HepG2 (cell line): ENCODE data around the gene MAPKAPK3. TPM values are rescaled to one million over a fixed set of nuclear protein-coding genes. Genes with fewer than 3 reads are reported as not detected.

Experiments
- ATAC-seq: fragments of 200-7000 bp; cut with Tn5 transposase; 3 replicates; pipeline ENCODE4 v1.9.1; 2020; ENCODE audit warnings: mild to moderate bottlenecking, moderate library complexity
- BruUV-seq: library from RNA; stranded (reverse); fragments of 400-500 nt; replicated peaks from 2 replicates; lab custom pipeline; 2021; lab: Mats Ljungman, UMichigan
- CTCF ChIA-PET: fragments of 300-600 bp; formaldehyde crosslinking; extraction: SDS; loops from one replicate; lab custom pipeline; 2021; ENCODE audit warnings: low total read pairs, inconsistent platforms, low intra/inter-chr PET ratio; lab: Yijun Ruan, JAX
- POLR2A ChIA-PET: fragments of 350-600 bp; sonication (Branson Sonifier 250); formaldehyde crosslinking; loops from one replicate; lab custom pipeline; 2020; ENCODE audit warnings: antibody characterized with exemption, inconsistent platforms; lab: Yijun Ruan, JAX
- DNase-seq: peaks from one replicate; pipeline ENCODE4 v3.0.0-alpha.2; 2015; ENCODE audit warnings: low spot score
- FAIRE-seq: peaks from 3 replicates; lab custom pipeline; 2011; peaks lifted over from hg19 to GRCh38; lab: Jason Lieb, UNC
- H2AFZ ChIP-seq: one replicate; pipeline ENCODE4 v1.6.1; 2011; ENCODE audit warnings: low read length, inconsistent platforms
- H3K27ac ChIP-seq: fragments of 300-600 bp; 3 replicates; pipeline ENCODE4 v1.8.0; 2011; ENCODE audit warnings: mixed run types, mild to moderate bottlenecking, mixed read lengths, low read length, inconsistent platforms; ENCODE audit not compliant: insufficient read depth; ENCODE audit errors: extremely low read length
- H3K27me3 ChIP-seq, 2 experiments: fragments of 200-600 bp in 1 of 2; 2 replicates in 1 of 2; 3 replicates in 1 of 2; pipeline versions ENCODE4 v1.6.0 to v1.8.0; 2011; ENCODE audit warnings: low read length in 2 of 2, mild to moderate bottlenecking in 2 of 2, moderate library complexity in 2 of 2, inconsistent platforms in 1 of 2; ENCODE audit not compliant: insufficient read depth in 2 of 2, control insufficient read depth in 1 of 2
- H3K36me3 ChIP-seq, 2 experiments: fragments of 200-600 bp in 1 of 2; replicated peaks in 1 of 2; 2 replicates in 1 of 2; 3 replicates in 1 of 2; pipeline versions ENCODE4 v1.5.1 to v1.8.0; 2011; ENCODE audit warnings: low read length in 2 of 2, inconsistent platforms in 1 of 2; ENCODE audit not compliant: insufficient read depth in 2 of 2, control insufficient read depth in 1 of 2
- H3K4me1 ChIP-seq: 2 replicates; pipeline ENCODE4 v1.5.1; 2012; ENCODE audit warnings: low read length, inconsistent platforms; ENCODE audit not compliant: insufficient read depth
- H3K4me2 ChIP-seq: 2 replicates; pipeline ENCODE4 v1.6.0; 2011; ENCODE audit warnings: low read depth, low read length, inconsistent platforms
- H3K4me3 ChIP-seq, 3 experiments: fragments of 200-600 bp in 1 of 3; sonication (generic), shearing (Covaris generic) in 1 of 3; replicated peaks in 1 of 3; 2 replicates each; pipeline ENCODE4 v1.5.1; 2011 to 2016; ENCODE audit warnings: low read length in 3 of 3, inconsistent platforms in 2 of 3, low read depth in 2 of 3, mild to moderate bottlenecking in 2 of 3, control low read depth in 1 of 3, mixed read lengths in 1 of 3; ENCODE audit not compliant: insufficient read depth in 1 of 3
- H3K79me2 ChIP-seq: one replicate; pipeline ENCODE4 v1.6.1; 2011; ENCODE audit warnings: low read length, inconsistent platforms; ENCODE audit not compliant: insufficient read depth
- H3K9ac ChIP-seq: 2 replicates; pipeline ENCODE4 v1.6.0; 2011; ENCODE audit warnings: mild to moderate bottlenecking, low read depth, low read length, inconsistent platforms; ENCODE audit not compliant: insufficient read depth
- H3K9me3 ChIP-seq: 2 replicates; pipeline ENCODE4 v1.5.1; 2012; ENCODE audit warnings: mild to moderate bottlenecking, low read length
- H4K20me1 ChIP-seq: 2 replicates; pipeline ENCODE4 v1.6.0; 2011; ENCODE audit warnings: inconsistent platforms, mild to moderate bottlenecking, low read length, moderate library complexity; ENCODE audit not compliant: insufficient read depth
- ATF1 ChIP-seq: IDR thresholded peaks from 2 replicates; pipeline ENCODE4 v1.6.1; 2016; ENCODE audit warnings: mild to moderate bottlenecking, control low read depth
- ATF3 ChIP-seq: sonication (generic); formaldehyde crosslinking; IDR thresholded peaks from 2 replicates; pipeline ENCODE4 v1.4.0; 2020; ENCODE audit warnings: missing genetic modification reagents
- DNMT3B ChIP-seq: conservative IDR thresholded peaks from 2 replicates; pipeline ENCODE4 v1.6.1; 2016; ENCODE audit warnings: missing biosample characterization, control low read depth
- EHMT2 ChIP-seq: fragments of 200-600 bp; sonication (generic); IDR thresholded peaks from 2 replicates; pipeline ENCODE4 v1.7.0; 2017; ENCODE audit warnings: antibody characterized with exemption, low read depth, low read length, borderline replicate concordance
- PAWR ChIP-seq: sonication (generic); formaldehyde crosslinking; IDR thresholded peaks from 2 replicates; pipeline ENCODE4 v1.4.0; 2020; ENCODE audit warnings: missing genetic modification reagents, mild to moderate bottlenecking, borderline replicate concordance
- SRSF4 ChIP-seq: fragments of 200-400 bp; formaldehyde crosslinking; IDR thresholded peaks from one replicate; pipeline ENCODE4 v1.6.1; 2018; ENCODE audit warnings: mild to moderate bottlenecking, low read depth, low read length, moderate library complexity; ENCODE audit not compliant: poor library complexity, severe bottlenecking
- SRY ChIP-seq: sonication (generic); formaldehyde crosslinking; IDR thresholded peaks from 2 replicates; pipeline ENCODE4 v1.8.0; 2022; ENCODE audit warnings: mild to moderate bottlenecking, missing genetic modification reagents
- TGIF2 ChIP-seq: IDR thresholded peaks from 2 replicates; pipeline ENCODE4 v1.6.1; 2016; ENCODE audit warnings: control low read depth, missing compliant biosample characterization
- ZFP62 ChIP-seq: sonication (generic); formaldehyde crosslinking; IDR thresholded peaks from 2 replicates; pipeline ENCODE4 v1.4.0; 2020; ENCODE audit warnings: missing genetic modification reagents
- ZNF772 ChIP-seq: sonication (generic); formaldehyde crosslinking; IDR thresholded peaks from 2 replicates; pipeline ENCODE4 v1.5.0; 2020; ENCODE audit warnings: mild to moderate bottlenecking, missing genetic modification reagents
- ZNF777 ChIP-seq: sonication (generic); formaldehyde crosslinking; IDR thresholded peaks from 2 replicates; pipeline ENCODE4 v1.4.0; 2020; ENCODE audit warnings: missing genetic modification reagents
- WGBS: methylation state at CpG from one replicate; pipeline ENCODE4 v1.1.6; 2017; ENCODE audit warnings: low lambda C conversion rate; 5-methylcytosine and 5-hydroxymethylcytosine counted together
- in situ Hi-C: cut with HindIII; loops from 2 replicates; pipeline ENCODE4 v1.10.0; 2017; ENCODE audit warnings: low pct_unique_long_range_greater_than_20kb; ENCODE audit not compliant: extremely low pct_ligation_motif_present
- intact Hi-C: fragments of 100-400 bp; cut with micrococcal nuclease; formaldehyde crosslinking; loops from one replicate; pipeline ENCODE4 v1.10.0; 2022; ENCODE audit not compliant: unreplicated experiment
- polyA plus RNA-seq, 8 experiments: library from polyadenylated mRNA; depleted of rRNA in 3 of 8; stranded (reverse) in 7 of 8; unstranded in 1 of 8; fragments of >200 nt; fragmentation: Illumina TruSeq in 4 of 8; extraction: Trizol in 4 of 8; gene quantifications; 2 replicates each; pipeline versions ENCODE4 v1.2.1 to v1.2.3, GENCODE V29; 2011 to 2016; ENCODE audit warnings: low read depth in 4 of 8, missing spikeins in 1 of 8, mixed read lengths in 1 of 8; ENCODE audit not compliant: insufficient read depth in 1 of 8
- total RNA-seq, 5 experiments: library from RNA; depleted of rRNA; stranded (reverse); fragments of >200 nt; fragmentation: Illumina TruSeq; extraction: Trizol; gene quantifications; 2 replicates each; pipeline ENCODE4 v1.2.3, GENCODE V29; 2016; ENCODE audit warnings: low read depth in 1 of 5
- TF ChIP-seq, protein P1 (sequence below): sonication (generic); formaldehyde crosslinking; IDR thresholded peaks from 2 replicates; pipeline ENCODE4 v1.4.0; 2020; ENCODE audit warnings: missing genetic modification reagents, borderline replicate concordance

Gene MAPKAPK3
- total and polyA plus RNA-seq, 2 of the 13 experiments (the other 11 are each of a cell fraction or from before 2014, with no cell fraction given), result 39.9 to 41.2 TPM

DNA sequence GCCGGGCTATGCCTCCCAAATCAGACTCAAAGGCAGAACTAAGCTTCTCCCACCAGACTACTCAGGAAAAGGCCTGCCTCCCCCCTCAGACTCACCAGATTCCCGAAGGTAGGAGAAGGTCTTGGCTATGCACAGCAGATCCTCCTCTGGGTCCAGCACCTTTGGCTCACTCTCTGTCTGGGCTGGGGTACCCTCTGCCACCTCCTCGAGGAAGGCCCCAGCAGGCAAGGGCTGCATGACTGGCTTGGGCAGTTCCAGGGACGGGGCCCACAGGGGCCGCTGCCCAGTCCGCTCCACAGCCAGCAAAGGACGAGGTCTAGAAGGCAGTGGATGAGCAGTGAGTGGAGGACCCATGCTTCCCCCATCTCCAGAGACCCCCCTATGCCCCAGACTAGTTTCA, 8.7 kb upstream of the MAPKAPK3 start (continued):
- TF ChIP-seq, protein P1, sequence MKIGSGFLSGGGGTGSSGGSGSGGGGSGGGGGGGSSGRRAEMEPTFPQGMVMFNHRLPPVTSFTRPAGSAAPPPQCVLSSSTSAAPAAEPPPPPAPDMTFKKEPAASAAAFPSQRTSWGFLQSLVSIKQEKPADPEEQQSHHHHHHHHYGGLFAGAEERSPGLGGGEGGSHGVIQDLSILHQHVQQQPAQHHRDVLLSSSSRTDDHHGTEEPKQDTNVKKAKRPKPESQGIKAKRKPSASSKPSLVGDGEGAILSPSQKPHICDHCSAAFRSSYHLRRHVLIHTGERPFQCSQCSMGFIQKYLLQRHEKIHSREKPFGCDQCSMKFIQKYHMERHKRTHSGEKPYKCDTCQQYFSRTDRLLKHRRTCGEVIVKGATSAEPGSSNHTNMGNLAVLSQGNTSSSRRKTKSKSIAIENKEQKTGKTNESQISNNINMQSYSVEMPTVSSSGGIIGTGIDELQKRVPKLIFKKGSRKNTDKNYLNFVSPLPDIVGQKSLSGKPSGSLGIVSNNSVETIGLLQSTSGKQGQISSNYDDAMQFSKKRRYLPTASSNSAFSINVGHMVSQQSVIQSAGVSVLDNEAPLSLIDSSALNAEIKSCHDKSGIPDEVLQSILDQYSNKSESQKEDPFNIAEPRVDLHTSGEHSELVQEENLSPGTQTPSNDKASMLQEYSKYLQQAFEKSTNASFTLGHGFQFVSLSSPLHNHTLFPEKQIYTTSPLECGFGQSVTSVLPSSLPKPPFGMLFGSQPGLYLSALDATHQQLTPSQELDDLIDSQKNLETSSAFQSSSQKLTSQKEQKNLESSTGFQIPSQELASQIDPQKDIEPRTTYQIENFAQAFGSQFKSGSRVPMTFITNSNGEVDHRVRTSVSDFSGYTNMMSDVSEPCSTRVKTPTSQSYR, result no peak
- TF ChIP-seq PAWR (CRISPR knock-in tag) (no peak), ATF1 (no peak), ZFP62 (CRISPR knock-in tag) (no peak), TGIF2 (CRISPR knock-in tag) (no peak), ATF3 (no peak), SRY (no peak), DNMT3B (CRISPR knock-in tag) (no peak), EHMT2 (no peak)

GRCh38 chr3:50609071-50609762, 7.7 kb upstream of the MAPKAPK3 start:
- intact Hi-C loops, result no loop called here
- CTCF ChIA-PET, result no interaction called here
- TF ChIP-seq ZNF772 (CRISPR knock-in tag) (no peak), SRSF4 (no peak), ZNF777 (CRISPR knock-in tag) (no peak)

More at GRCh38 chr3:50609071-50609762, 7.7 kb upstream of the MAPKAPK3 start:
- no peak overlapping the region for H2AFZ ChIP-seq
- no peak overlapping the region for H3K4me3 ChIP-seq
- POLR2A ChIA-PET, result interaction anchor here (1.2 kb wide), 1 partner anchor 34 kb away, joined by 3 read pairs; no protein-coding TSS in a partner anchor
- no peak overlapping the region for H3K9ac ChIP-seq
- in situ Hi-C loops, result no loop called here
- H3K36me3 ChIP-seq, result peaks cover 0 to 5% of the 10 kb centered on the region in 2 experiments; a peak in 1 of 5 replicates
- no peak for ATAC-seq
- H3K27me3 ChIP-seq, result 0 out of 5 replicates have a peak, but pooled peaks cover 0 to 10% of the 10 kb centered on the region in 2 experiments
- H3K27ac ChIP-seq, result no peak overlapping the region
- FAIRE-seq, result no peak
- no peak overlapping the region for H3K4me2 ChIP-seq
- no peaks in the 10 kb centered on the region for H4K20me1 ChIP-seq
- H3K9me3 ChIP-seq, result no peaks in the 10 kb centered on the region
- no peak for DNase-seq
- no peaks in the 10 kb centered on the region for H3K79me2 ChIP-seq
- 100% methylated on average over 4 of the region's 5 CpGs for WGBS
- H3K4me1 ChIP-seq, result peaks cover 55% of the 10 kb centered on the region
- no TSS peak for BruUV-seq
